AG04449 (cell line): ENCODE data around the gene LZTS3.

ENCODE experiments used
- CTCF ChIA-PET: fragments of 350-600 bp; formaldehyde crosslinking; extraction: SDS; loops from one replicate; lab custom pipeline; 2021; ENCODE audit warnings: antibody characterized with exemption; lab: Yijun Ruan, JAX
- POLR2A ChIA-PET: fragments of 400-600, 350-600 bp; formaldehyde crosslinking; extraction: SDS; loops from one replicate; lab custom pipeline; 2020; ENCODE audit warnings: antibody characterized with exemption, inconsistent platforms; lab: Yijun Ruan, JAX
- DNase-seq: peaks from one replicate; pipeline ENCODE4 v3.0.0-alpha.2; 2010; ENCODE audit warnings: low read depth, low spot score
- H3K4me3 ChIP-seq: 2 replicates; pipeline ENCODE4 v1.5.1; 2011; ENCODE audit warnings: low read depth, mild to moderate bottlenecking, control low read depth, low read length
- TF ChIP-seq, protein P1 (sequence below): IDR thresholded peaks from one replicate; pipeline ENCODE4 v1.5.1; 2011; ENCODE audit warnings: mild to moderate bottlenecking, moderate library complexity, low read length, control low read depth, inconsistent platforms; ENCODE audit not compliant: insufficient read depth; ENCODE audit errors: missing control alignments

Gene LZTS3

DNA sequence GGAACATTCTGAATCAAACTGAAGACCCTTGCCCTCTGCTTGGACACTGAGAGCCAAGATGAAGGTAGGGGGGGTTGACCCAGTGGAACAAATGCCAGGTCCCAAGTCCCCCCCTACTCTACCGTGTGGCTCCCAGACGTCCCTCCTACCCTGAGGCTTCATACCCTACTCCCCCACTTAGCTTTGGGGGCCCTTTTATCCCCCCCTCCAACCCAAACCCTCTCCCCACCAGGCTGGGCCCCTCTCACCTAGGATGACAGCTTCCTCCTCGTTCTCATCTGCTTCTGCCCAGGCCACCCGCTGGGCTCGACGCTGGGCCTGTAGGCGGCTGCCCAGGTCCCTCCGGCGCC, 29.6 kb upstream of the LZTS3 start:
- ChIA-PET CTCF (interaction anchor here (0.7 to 2.5 kb wide), 2 partner anchors 16 to 17 kb away, joined by 3 to 14 read pairs; no protein-coding TSS in a partner anchor), POLR2A (interaction anchor here (1.1 to 1.2 kb wide), 2 partner anchors 15 to 37 kb away, joined by 4 to 5 read pairs; no protein-coding TSS in a partner anchor)
- TF ChIP-seq, protein P1, sequence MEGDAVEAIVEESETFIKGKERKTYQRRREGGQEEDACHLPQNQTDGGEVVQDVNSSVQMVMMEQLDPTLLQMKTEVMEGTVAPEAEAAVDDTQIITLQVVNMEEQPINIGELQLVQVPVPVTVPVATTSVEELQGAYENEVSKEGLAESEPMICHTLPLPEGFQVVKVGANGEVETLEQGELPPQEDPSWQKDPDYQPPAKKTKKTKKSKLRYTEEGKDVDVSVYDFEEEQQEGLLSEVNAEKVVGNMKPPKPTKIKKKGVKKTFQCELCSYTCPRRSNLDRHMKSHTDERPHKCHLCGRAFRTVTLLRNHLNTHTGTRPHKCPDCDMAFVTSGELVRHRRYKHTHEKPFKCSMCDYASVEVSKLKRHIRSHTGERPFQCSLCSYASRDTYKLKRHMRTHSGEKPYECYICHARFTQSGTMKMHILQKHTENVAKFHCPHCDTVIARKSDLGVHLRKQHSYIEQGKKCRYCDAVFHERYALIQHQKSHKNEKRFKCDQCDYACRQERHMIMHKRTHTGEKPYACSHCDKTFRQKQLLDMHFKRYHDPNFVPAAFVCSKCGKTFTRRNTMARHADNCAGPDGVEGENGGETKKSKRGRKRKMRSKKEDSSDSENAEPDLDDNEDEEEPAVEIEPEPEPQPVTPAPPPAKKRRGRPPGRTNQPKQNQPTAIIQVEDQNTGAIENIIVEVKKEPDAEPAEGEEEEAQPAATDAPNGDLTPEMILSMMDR, result no peak
- peak overlapping the region; percentile 93 for H3K4me3 ChIP-seq
- DNase-seq, result no peak

DNA sequence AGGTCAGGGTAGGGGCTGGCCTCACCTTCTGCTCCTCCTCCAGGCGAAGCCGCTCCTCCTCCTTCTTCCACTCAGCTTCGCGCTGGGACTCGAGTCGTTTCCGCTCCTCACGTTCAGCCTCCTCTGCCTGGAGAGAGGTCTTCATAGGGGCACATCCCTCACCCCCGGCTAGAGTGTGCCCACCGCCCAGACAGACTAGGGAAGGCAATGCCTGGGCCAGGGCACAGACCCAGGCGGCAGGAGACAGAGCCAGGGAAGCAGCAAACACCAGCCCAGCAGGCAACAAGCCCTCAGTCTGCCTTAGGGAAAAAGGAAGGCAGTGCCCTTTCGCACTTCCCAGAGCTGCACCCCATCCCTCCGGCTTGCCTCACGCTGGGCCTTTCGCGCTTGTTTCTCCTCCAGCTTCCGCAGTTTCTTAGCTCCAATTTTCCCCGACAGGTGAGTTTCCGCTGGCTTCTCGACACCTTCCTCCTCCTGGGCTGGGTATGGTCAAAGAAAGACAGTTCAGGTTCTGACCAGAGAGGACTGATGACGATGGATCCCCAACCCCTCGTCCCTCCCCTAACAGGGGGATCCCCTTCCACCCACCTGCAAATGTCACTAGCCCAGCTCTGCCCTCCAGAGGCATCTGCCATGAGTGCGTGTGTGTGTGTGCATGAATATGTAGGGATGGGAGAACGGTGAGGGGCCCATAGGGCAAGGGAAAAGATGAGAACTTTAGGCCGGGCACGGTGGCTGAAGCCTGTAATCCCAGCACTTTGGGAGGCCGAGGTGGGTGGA, 26.8 kb upstream of the LZTS3 start:
- TF ChIP-seq, protein P1, result no peak
- DNase-seq, result no peak
- CTCF ChIA-PET, result no interaction called here
- POLR2A ChIA-PET, result no interaction called here
- no peak overlapping the region for H3K4me3 ChIP-seq

DNA sequence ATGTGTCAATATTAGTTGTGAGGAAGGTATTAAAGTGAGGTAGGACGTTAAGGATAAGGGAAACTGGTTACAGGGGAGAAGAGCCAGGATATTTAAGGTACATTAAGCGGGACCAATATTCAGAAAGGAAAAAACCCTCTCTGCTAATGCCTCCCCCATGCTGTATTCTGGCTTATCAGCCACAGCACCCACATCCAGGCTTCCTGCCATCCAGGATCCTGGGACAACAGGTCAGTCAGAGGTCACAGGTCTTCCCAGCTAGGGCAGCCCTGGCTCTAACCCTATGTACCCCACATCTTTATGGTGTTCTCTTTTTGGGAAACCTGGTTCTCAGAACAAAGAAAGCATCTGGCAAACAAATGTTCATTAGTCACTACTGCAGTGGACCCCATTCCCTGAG, 25.9 kb upstream of the LZTS3 start:
- TF ChIP-seq, protein P1, result no peak

DNA sequence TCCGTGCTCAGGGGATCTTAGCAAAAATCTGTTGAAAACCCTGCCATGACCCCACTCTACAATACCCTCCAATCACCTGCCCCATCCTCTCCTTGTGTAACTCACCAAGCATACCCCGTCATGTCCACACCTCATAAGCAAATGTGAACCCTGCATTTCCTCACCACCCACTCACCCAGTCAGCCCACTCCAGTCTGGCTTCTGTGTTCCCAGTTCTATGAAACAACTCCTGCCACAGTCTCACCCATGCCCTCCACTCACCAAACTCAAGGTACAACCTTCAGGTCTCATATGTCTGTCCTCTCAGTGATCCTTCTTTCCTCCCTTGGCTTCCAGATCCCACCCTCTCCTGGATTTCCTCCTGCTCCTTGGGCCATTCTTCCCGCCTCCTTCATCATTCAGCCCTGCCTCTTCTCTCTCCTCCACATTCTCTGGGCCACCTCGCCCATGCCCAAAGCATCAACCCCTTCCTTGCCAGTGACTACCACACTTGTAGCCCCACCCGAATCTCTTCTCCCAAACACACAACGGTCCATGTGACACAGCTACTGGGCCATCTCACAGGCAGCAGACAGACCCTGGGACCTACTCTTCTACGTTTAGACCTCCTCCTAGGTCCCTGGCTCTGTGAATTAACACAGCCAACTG, 22.4 kb upstream of the LZTS3 start:
- TF ChIP-seq, protein P1, result no peak
- CTCF ChIA-PET, result interaction anchor here (1.0 kb wide), 1 partner anchor 23 kb away, joined by 3 read pairs; no protein-coding TSS in a partner anchor
- no peak for DNase-seq
- H3K4me3 ChIP-seq, result no peak overlapping the region
- POLR2A ChIA-PET, result no interaction called here

More for the DNA sequence above, 25.9 kb upstream of the LZTS3 start:
- no peak for DNase-seq
- ChIA-PET CTCF (no interaction called here), POLR2A (no interaction called here)
- no peak overlapping the region for H3K4me3 ChIP-seq

DNA sequence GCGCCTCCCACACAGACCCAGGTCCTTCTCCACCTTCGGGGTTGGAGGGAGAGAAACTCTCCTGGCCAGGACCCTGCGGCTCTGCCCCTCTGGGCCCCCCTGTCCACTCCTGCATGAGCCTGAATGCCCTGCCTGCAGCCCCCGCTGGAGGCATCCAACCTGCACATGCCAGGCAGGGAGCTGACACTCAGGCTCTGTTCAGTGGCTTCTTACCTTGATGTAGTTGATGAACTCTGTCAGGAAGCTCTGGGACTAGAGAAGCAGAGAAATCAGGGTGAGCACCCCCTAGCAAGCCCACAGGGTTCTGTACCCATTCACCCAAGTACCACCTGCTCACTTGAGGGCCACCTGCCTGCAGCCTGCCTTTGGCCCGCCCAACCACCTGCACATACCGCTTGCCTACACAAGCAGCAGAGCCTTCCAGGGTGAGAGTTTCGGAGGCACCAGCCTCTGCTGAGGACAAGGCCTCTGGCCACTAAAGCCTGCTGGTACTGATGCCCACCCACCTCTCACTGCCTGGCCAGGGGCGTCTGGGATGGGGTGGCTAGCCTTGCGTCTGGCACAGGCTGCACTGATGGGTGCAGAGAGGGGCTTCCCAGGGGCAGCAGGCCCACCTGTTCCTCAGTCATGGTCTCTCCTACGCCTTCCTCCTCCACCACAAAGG, 21.4 kb upstream of the LZTS3 start:
- TF ChIP-seq, protein P1, result no peak
- CTCF ChIA-PET, result no interaction called here
- POLR2A ChIA-PET, result no interaction called here
- no peak for DNase-seq
- H3K4me3 ChIP-seq, result no peak overlapping the region
